Esophagus muscularis mucosa (tissue), 4 donors: ENCODE results near the gene RAB10. TPM values are rescaled to one million over a fixed set of nuclear protein-coding genes. Genes with fewer than 3 reads are reported as not detected.

ENCODE experiments used
- DNase-seq: peaks from one replicate; pipeline ENCODE4 v3.0.0-alpha.2; 2017; ENCODE audit errors: extremely low spot score
- H3K27ac ChIP-seq, 4 donors: fragments of 200-600 bp; sonication (generic); replicated peaks in 1 of 4; 1 replicate in 3 of 4; 2 replicates in 1 of 4; pipeline ENCODE4 v1.5.1; 2016 to 2019; ENCODE audit warnings: mild to moderate bottlenecking in 1 of 4
- H3K27me3 ChIP-seq, 4 donors: fragments of 200-600 bp; sonication (generic); one replicate each; pipeline versions ENCODE4 v1.5.1 to v1.6.0; 2016 to 2019
- H3K36me3 ChIP-seq, 4 donors: fragments of 200-600 bp; sonication (generic); one replicate each; pipeline ENCODE4 v1.5.1; 2016 to 2019
- H3K4me1 ChIP-seq, 4 donors: fragments of 200-600 bp; sonication (generic); one replicate each; pipeline ENCODE4 v1.5.1; 2016 to 2019
- H3K4me3 ChIP-seq, 4 donors: fragments of 200-600 bp; sonication (generic); 1 replicate in 2 of 4; 2 replicates in 2 of 4; pipeline ENCODE4 v1.5.1; 2016 to 2019; ENCODE audit warnings: mild to moderate bottlenecking in 4 of 4, moderate library complexity in 1 of 4
- H3K9me3 ChIP-seq, 4 donors: fragments of 200-600 bp; sonication (generic); 1 replicate in 3 of 4; 2 replicates in 1 of 4; pipeline ENCODE4 v1.5.1; 2016 to 2019
- CTCF ChIP-seq, 3 experiments: fragments of 200-600 bp in 2 of 3; fragments of 450-650 bp in 1 of 3; sonication (generic) in 2 of 3; IDR thresholded peaks; one replicate each; pipeline ENCODE4 v1.5.1; 2017 to 2019; ENCODE audit warnings: antibody characterized with exemption in 3 of 3, mild to moderate bottlenecking in 2 of 3, moderate library complexity in 1 of 3
- EP300 ChIP-seq: sonication (generic); formaldehyde crosslinking; IDR thresholded peaks from one replicate; pipeline ENCODE4 v1.6.1; 2017; ENCODE audit warnings: antibody characterized with exemption
- POLR2A ChIP-seq: fragments of 450-650 bp; IDR thresholded peaks from one replicate; pipeline ENCODE4 v1.6.1; 2017; ENCODE audit warnings: antibody characterized with exemption, moderate library complexity, mild to moderate bottlenecking, low read depth
- POLR2AphosphoS5 ChIP-seq, 2 donors: sonication (generic); formaldehyde crosslinking; IDR thresholded peaks; one replicate each; pipeline ENCODE4 v1.6.1; 2017; ENCODE audit warnings: antibody characterized with exemption in 2 of 2
- WGBS: methylation state at CpG from one replicate; pipeline ENCODE4 v1.1.5; 2018; 5-methylcytosine and 5-hydroxymethylcytosine counted together
- intact Hi-C: fragments of 100-400 bp; cut with DNase I; formaldehyde crosslinking; loops from one replicate; pipeline ENCODE4 v1.15.1; 2023
- total RNA-seq, 4 donors: library from RNA; depleted of rRNA; stranded (reverse); fragments of >200 nt; gene quantifications; one replicate each; pipeline versions ENCODE4 v1.1.0 to v1.2.1, GENCODE V29; 2016

Gene RAB10
- total RNA-seq, 4 donors from 2014 or later: 91.0 to 106 (median 98.1) TPM

DNA sequence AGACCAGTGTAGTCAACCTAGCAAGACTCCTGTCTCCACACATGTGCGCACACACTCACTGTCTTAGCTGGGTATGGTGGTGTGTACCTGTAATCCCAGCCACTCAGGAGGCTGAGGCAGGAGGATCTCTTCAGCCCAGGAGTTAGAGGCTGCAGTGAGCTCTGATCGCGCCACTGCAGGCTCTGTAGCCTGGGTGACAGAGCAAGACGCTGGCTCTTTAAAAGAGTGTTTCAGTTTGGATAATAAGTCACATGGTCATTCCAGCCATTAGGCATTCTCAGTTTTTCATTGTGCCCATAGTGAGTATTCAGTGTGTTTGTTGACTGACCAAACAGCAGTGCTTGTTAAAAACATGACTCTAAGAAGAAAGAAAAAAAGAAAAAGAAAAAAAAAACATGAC, 31.0 kb downstream of the RAB10 start:
- intact Hi-C loops: no loop called here
- TF ChIP-seq CTCF (IDR thresholded peaks at IDR 0.05): no peak
- no peak for TF ChIP-seq EP300
- no peak for TF ChIP-seq POLR2A
- no peak for TF ChIP-seq POLR2AphosphoS5 (IDR thresholded peaks at IDR 0.05)
- H3K27me3 ChIP-seq: no peaks in the 10 kb centered on the region
- H3K4me3 ChIP-seq: no peak overlapping the region
- H3K27ac ChIP-seq: no peak overlapping the region
- no peak for DNase-seq
- 94% methylated on average over 4 of the region's 4 CpGs for WGBS
- no peaks in the 10 kb centered on the region for H3K9me3 ChIP-seq
- H3K4me1 ChIP-seq: peaks cover 17 to 36% (median 22%) of the 10 kb centered on the region in 4 donors
- H3K36me3 ChIP-seq: peaks cover 0 to 21% (median 9%) of the 10 kb centered on the region in 4 donors

GRCh38 chr2:26067186-26067974, 33.5 kb downstream of the RAB10 start:
- Histone ChIP-seq H3K4me1 (peaks cover 17 to 43% (median 33%) of the 10 kb centered on the region in 4 donors), H3K27me3 (no peaks in the 10 kb centered on the region), H3K9me3 (no peaks in the 10 kb centered on the region), H3K4me3 (no peak overlapping the region), H3K36me3 (peaks cover 0 to 8% (median 3%) of the 10 kb centered on the region in 4 donors), H3K27ac (no peak overlapping the region)
- no peak for DNase-seq
- WGBS: 82% methylated on average over 1 of the region's 1 CpG
- TF ChIP-seq POLR2A: no peak
- no peak for TF ChIP-seq POLR2AphosphoS5 (IDR thresholded peaks at IDR 0.05)
- intact Hi-C loops: no loop called here

DNA sequence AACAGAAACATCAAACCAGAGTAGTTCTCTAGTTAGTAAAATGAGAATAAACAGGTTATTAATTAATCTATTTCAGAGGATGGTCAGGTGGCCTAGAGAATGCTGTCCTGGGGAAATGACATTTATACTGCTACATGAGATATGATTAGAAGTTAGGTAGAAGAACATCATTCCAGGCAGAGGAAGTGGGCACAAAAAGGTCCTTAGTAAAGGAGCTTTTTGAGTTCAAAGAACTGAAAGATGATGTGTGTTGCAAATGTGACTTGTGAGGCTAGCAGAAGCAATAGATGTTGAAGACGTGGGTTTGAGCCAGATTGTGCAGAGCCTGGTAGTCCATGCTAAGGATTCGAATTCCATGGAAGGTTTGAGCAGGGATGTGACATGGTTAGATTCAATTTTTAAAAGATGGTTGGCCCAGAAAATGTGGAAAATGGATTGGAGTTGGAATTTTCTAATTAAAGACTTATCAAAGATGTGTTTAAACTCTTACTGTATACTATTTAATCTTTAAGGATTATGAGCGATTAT, 34.2 kb downstream of the RAB10 start:
- TF ChIP-seq CTCF (IDR thresholded peaks at IDR 0.05): no peak
- TF ChIP-seq EP300: no peak
- no peak for TF ChIP-seq POLR2AphosphoS5 (IDR thresholded peaks at IDR 0.05)
- TF ChIP-seq POLR2A: no peak
- no peak for DNase-seq
- H3K4me1 ChIP-seq: peaks cover 19 to 45% (median 37%) of the 10 kb centered on the region in 4 donors
- H3K27ac ChIP-seq: no peak overlapping the region
- 78% methylated on average over 3 of the region's 3 CpGs for WGBS
- H3K4me3 ChIP-seq: no peak overlapping the region
- H3K36me3 ChIP-seq: peaks cover 0 to 8% (median 3%) of the 10 kb centered on the region in 4 donors
- H3K9me3 ChIP-seq: no peaks in the 10 kb centered on the region
- H3K27me3 ChIP-seq: no peaks in the 10 kb centered on the region
- intact Hi-C loops: no loop called here

GRCh38 chr2:26068602-26069298, 34.9 kb downstream of the RAB10 start:
- WGBS: 28% methylated on average over 4 of the region's 4 CpGs
- Histone ChIP-seq H3K4me3 (no peak overlapping the region), H3K27me3 (no peaks in the 10 kb centered on the region), H3K27ac (no peak overlapping the region), H3K4me1 (peaks cover 26 to 52% (median 43%) of the 10 kb centered on the region in 4 donors), H3K36me3 (peaks cover 0 to 7% (median 3%) of the 10 kb centered on the region in 4 donors), H3K9me3 (no peaks in the 10 kb centered on the region)
- TF ChIP-seq EP300: no peak
- TF ChIP-seq CTCF (IDR thresholded peaks at IDR 0.05): no peak
- no peak for TF ChIP-seq POLR2A
- no peak for TF ChIP-seq POLR2AphosphoS5 (IDR thresholded peaks at IDR 0.05)
- intact Hi-C loops: no loop called here
- no peak for DNase-seq

GRCh38 chr2:26070730-26071129, 36.8 kb downstream of the RAB10 start:
- no peak for DNase-seq
- intact Hi-C loops: no loop called here
- Histone ChIP-seq H3K4me3 (no peak overlapping the region), H3K9me3 (no peaks in the 10 kb centered on the region), H3K27me3 (no peaks in the 10 kb centered on the region), H3K4me1 (peaks cover 30 to 72% (median 45%) of the 10 kb centered on the region in 4 donors), H3K36me3 (no peaks in the 10 kb centered on the region), H3K27ac (no peak overlapping the region)
- TF ChIP-seq POLR2A: no peak
- TF ChIP-seq POLR2AphosphoS5 (IDR thresholded peaks at IDR 0.05): no peak
- TF ChIP-seq EP300: no peak
- no peak for TF ChIP-seq CTCF (IDR thresholded peaks at IDR 0.05)
